Gastrocnemius medialis (tissue), 4 donors: ENCODE measurements around the gene COLEC12. TPM values are rescaled to one million over a fixed set of nuclear protein-coding genes. Genes with fewer than 3 reads are reported as not detected.

ENCODE experiments used
- ATAC-seq, 2 donors: fragments of 150-250 bp; one replicate each; pipeline ENCODE4 v1.9.1; 2016
- DNase-seq, 2 donors: peaks; one replicate each; pipeline ENCODE4 v3.0.0-alpha.2; 2019
- H3K27ac ChIP-seq, 4 donors: fragments of 200-600 bp; sonication (generic); 1 replicate in 1 of 4; 2 replicates in 3 of 4; pipeline ENCODE4 v1.5.1; 2016 to 2018; ENCODE audit warnings: mild to moderate bottlenecking in 2 of 4, moderate library complexity in 1 of 4
- H3K27me3 ChIP-seq, 3 donors: fragments of 200-600 bp; sonication (generic) in 2 of 3; 1 replicate in 1 of 3; 2 replicates in 2 of 3; pipeline versions ENCODE4 v1.5.1 to v1.6.0; 2016 to 2019; ENCODE audit warnings: mild to moderate bottlenecking in 1 of 3, moderate library complexity in 1 of 3
- H3K36me3 ChIP-seq, 2 donors: fragments of 200-600 bp; sonication (generic) in 1 of 2; one replicate each; pipeline ENCODE4 v1.5.1; 2017 to 2018
- H3K4me1 ChIP-seq, 2 donors: fragments of 200-600 bp; sonication (generic) in 1 of 2; one replicate each; pipeline ENCODE4 v1.5.1; 2016 to 2017; ENCODE audit warnings: mild to moderate bottlenecking in 2 of 2
- H3K4me3 ChIP-seq, 4 donors: fragments of 200-600 bp; sonication (generic) in 3 of 4; 1 replicate in 1 of 4; 2 replicates in 3 of 4; pipeline ENCODE4 v1.5.1; 2016 to 2019; ENCODE audit warnings: mild to moderate bottlenecking in 2 of 4
- H3K9me3 ChIP-seq, 3 donors: fragments of 200-600 bp; sonication (generic) in 2 of 3; 1 replicate in 1 of 3; 2 replicates in 2 of 3; pipeline ENCODE4 v1.5.1; 2016 to 2019
- CTCF ChIP-seq, 5 experiments: fragments of 450-650 bp in 3 of 5; fragments of 200-600 bp in 2 of 5; sonication (generic) in 2 of 5; IDR thresholded peaks in 4 of 5; conservative IDR thresholded peaks in 1 of 5; 1 replicate in 4 of 5; 2 replicates in 1 of 5; pipeline ENCODE4 v1.5.1; 2016 to 2019; ENCODE audit warnings: antibody characterized with exemption in 5 of 5, mild to moderate bottlenecking in 3 of 5, moderate library complexity in 3 of 5
- POLR2A ChIP-seq, 2 donors: fragments of 450-650 bp; IDR thresholded peaks; one replicate each; pipeline ENCODE4 v1.6.1; 2017; ENCODE audit warnings: antibody characterized with exemption in 2 of 2, mild to moderate bottlenecking in 2 of 2, moderate library complexity in 2 of 2
- in situ Hi-C, 4 donors: fragments of 200-750 bp; cut with MboI; loops; one replicate each; pipeline versions ENCODE4 v1.15.0 to v1.8.0; 2017; ENCODE audit warnings: low sequenced_read_pairs in 4 of 4
- intact Hi-C: fragments of 100-400 bp; cut with DNase I; formaldehyde crosslinking; loops from one replicate; pipeline ENCODE4 v1.15.1; 2023; ENCODE audit warnings: low total_unique reads
- total RNA-seq, 4 donors: library from RNA; depleted of rRNA; stranded (reverse); fragments of >200 nt; gene quantifications; one replicate each; pipeline versions ENCODE4 v1.1.0 to v1.2.3, GENCODE V29; 2016

COLEC12 gene
- total RNA-seq, 4 donors from 2014 or later, result 0.97 to 6.1 (median 5.1) TPM

GRCh38 chr18:505483-506122, 5.1 kb upstream of the COLEC12 start:
- TF ChIP-seq CTCF (IDR thresholded peaks at IDR 0.05 in 4 of 5, conservative IDR thresholded peaks at IDR 0.05 in 1 of 5) (no peak), POLR2A (IDR thresholded peaks at IDR 0.05) (no peak)
- H3K36me3 ChIP-seq, result no peaks in the 10 kb centered on the region
- ATAC-seq (no peak), DNase-seq (no peak)
- intact Hi-C loops (no loop called here), in situ Hi-C loops (loop anchor here in 2 of 4 donors (25.0 kb wide), 1 partner anchor 107 kb away; no protein-coding TSS in a partner anchor)
- H3K9me3 ChIP-seq, result no peaks in the 10 kb centered on the region
- no peak overlapping the region for H3K27ac ChIP-seq
- H3K4me3 ChIP-seq, result no peak overlapping the region
- no peaks in the 10 kb centered on the region for H3K4me1 ChIP-seq
- H3K27me3 ChIP-seq, result peaks cover 0 to 7% (median 5%) of the 10 kb centered on the region in 3 donors

GRCh38 chr18:501406-501714, 859 bp upstream of the COLEC12 start:
- intact Hi-C loops (no loop called here), in situ Hi-C loops (loop anchor here in 2 of 4 donors (25.0 kb wide), 1 partner anchor 111 kb away; no protein-coding TSS in a partner anchor)
- Histone ChIP-seq H3K9me3 (no peaks in the 10 kb centered on the region), H3K27me3 (peaks cover 15 to 23% (median 18%) of the 10 kb centered on the region in 3 donors), H3K27ac (no peak overlapping the region), H3K4me1 (no peaks in the 10 kb centered on the region), H3K36me3 (no peaks in the 10 kb centered on the region), H3K4me3 (no peak overlapping the region)
- DNase-seq, result no peak
- ATAC-seq, result no peak
- TF ChIP-seq CTCF (IDR thresholded peaks at IDR 0.05 in 4 of 5, conservative IDR thresholded peaks at IDR 0.05 in 1 of 5) (no peak), POLR2A (IDR thresholded peaks at IDR 0.05) (no peak)

- TF ChIP-seq CTCF (IDR thresholded peaks at IDR 0.05 in 4 of 5, conservative IDR thresholded peaks at IDR 0.05 in 1 of 5), result no peak
- no peak for TF ChIP-seq POLR2A (IDR thresholded peaks at IDR 0.05)
- peak overlapping the region; percentile 38 to 50 (median 42) for H3K4me3 ChIP-seq
- in situ Hi-C loops (loop anchor here in 2 of 4 donors (25.0 kb wide), 1 partner anchor 112 kb away; no protein-coding TSS in a partner anchor), intact Hi-C loops (no loop called here)
- no peaks in the 10 kb centered on the region for H3K9me3 ChIP-seq
- ATAC-seq (no peak), DNase-seq (no peak)
- H3K27ac ChIP-seq, result peak overlapping the region in 1 of 4 donors; percentile 10
- H3K27me3 ChIP-seq, result peaks cover 15 to 23% (median 18%) of the 10 kb centered on the region in 3 donors
- no peaks in the 10 kb centered on the region for H3K4me1 ChIP-seq
- H3K36me3 ChIP-seq, result no peaks in the 10 kb centered on the region
Measured at GRCh38 chr18:499776-500631, 497 bp downstream of the COLEC12 start.

- H3K27ac ChIP-seq, result peak overlapping the region in 1 of 4 donors; percentile 10
- ATAC-seq (no peak), DNase-seq (no peak)
- H3K4me1 ChIP-seq, result no peaks in the 10 kb centered on the region
- no peaks in the 10 kb centered on the region for H3K9me3 ChIP-seq
- H3K27me3 ChIP-seq, result peaks cover 15 to 23% (median 18%) of the 10 kb centered on the region in 3 donors
- no peaks in the 10 kb centered on the region for H3K36me3 ChIP-seq
- intact Hi-C loops (no loop called here), in situ Hi-C loops (no loop called here)
- TF ChIP-seq CTCF (IDR thresholded peaks at IDR 0.05 in 4 of 5, conservative IDR thresholded peaks at IDR 0.05 in 1 of 5) (no peak), POLR2A (IDR thresholded peaks at IDR 0.05) (no peak)
- peak overlapping the region; percentile 38 to 50 (median 42) for H3K4me3 ChIP-seq
Measured at GRCh38 chr18:498931-499775, 1.3 kb downstream of the COLEC12 start.
